Measurements from ENCODE around the gene MAML3.

DNA sequence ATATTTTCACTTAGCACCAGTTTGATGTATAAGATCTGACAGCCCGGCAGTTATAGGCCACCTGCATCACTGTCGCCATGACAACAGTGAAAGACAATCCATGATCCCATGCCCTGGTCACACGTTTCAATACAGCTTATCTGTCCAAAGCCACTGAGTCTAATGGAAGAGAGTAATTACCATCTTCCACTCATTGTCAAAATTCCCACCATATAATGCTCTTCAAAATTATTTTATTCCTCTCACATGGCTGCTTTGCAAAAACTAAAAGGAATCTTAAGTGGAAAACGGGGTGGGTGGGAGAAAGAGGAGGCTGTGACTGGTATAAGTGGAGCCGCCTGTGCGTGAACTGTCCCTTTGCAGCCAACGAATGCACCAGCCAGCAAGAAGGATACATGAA, 44.2 kb downstream of the MAML3 start:
- TF ChIP-seq, protein P1, sequence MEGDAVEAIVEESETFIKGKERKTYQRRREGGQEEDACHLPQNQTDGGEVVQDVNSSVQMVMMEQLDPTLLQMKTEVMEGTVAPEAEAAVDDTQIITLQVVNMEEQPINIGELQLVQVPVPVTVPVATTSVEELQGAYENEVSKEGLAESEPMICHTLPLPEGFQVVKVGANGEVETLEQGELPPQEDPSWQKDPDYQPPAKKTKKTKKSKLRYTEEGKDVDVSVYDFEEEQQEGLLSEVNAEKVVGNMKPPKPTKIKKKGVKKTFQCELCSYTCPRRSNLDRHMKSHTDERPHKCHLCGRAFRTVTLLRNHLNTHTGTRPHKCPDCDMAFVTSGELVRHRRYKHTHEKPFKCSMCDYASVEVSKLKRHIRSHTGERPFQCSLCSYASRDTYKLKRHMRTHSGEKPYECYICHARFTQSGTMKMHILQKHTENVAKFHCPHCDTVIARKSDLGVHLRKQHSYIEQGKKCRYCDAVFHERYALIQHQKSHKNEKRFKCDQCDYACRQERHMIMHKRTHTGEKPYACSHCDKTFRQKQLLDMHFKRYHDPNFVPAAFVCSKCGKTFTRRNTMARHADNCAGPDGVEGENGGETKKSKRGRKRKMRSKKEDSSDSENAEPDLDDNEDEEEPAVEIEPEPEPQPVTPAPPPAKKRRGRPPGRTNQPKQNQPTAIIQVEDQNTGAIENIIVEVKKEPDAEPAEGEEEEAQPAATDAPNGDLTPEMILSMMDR (IDR thresholded peaks at IDR 0.05; ENCODE audit: low read depth, low read length, poor library complexity, severe bottlenecking): no peak
- TF ChIP-seq EZH2phosphoT487 (IDR thresholded peaks at IDR 0.05; ENCODE audit: borderline replicate concordance, low read length): no peak

Measured in DOHH2 (cell line).